SH-SY5Y (cell line): ENCODE data around the gene IRAK3.

Source experiments
- GATA2 ChIP-seq: IDR thresholded peaks from 2 replicates; pipeline ENCODE4 v1.6.1; 2011; ENCODE audit warnings: mild to moderate bottlenecking, low read depth, low read length
- GATA3 ChIP-seq: IDR thresholded peaks from 2 replicates; pipeline ENCODE4 v1.6.1; 2011; ENCODE audit warnings: low read depth, mild to moderate bottlenecking, low read length, moderate library complexity

DNA sequence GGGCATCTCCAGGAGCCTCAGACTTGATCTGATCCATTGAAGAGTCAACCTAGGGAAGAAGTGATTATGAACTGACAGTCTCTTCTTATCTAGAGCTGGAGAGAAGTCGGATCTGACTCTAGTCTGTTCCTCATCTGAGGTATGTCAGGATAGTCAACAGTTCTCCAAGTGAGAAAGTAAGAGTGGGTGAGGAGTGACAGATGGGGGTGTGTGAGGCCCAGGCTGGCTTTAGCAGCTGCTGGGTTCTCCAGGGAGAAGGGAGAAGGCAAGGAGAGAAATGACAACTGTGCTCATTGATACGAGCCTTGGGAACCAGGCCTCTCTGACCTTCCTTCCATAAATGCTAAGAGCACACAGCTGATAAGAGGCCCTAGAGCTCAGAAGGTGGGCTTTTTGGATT is 53.3 kb downstream of the IRAK3 start:
- TF ChIP-seq GATA2 (no peak), GATA3 (no peak)
